ENCODE measurements around the gene PIGL.
"Not testable (repeated sequence)": the region's sequence is repeated elsewhere in the genome, so short reads cannot be mapped to it uniquely, and the experiment has no call there.

PIGL gene
- total RNA-seq: 1.9 to 9.5 (median 6.1) reads per million in 17 experiments

- DNase-seq: peak; percentile 94 to 96 (median 95)
Measured at GRCh38 chr17:16217002-16217635, at the start of gene PIGL. PIGL (plus strand) TSS chr17:16217210; CDS start chr17:16217227, 17 bp downstream.

- no peak for DNase-seq
Measured at GRCh38 chr17:16171613-16172012, 45.4 kb upstream of the PIGL start.

- no peak for DNase-seq
Measured at GRCh38 chr17:16178836-16179235, 38.2 kb upstream of the PIGL start.

GRCh38 chr17:16181581-16181980 is 35.4 kb upstream of the PIGL start:
- DNase-seq: no peak

GRCh38 chr17:16187642-16188041 is 29.4 kb upstream of the PIGL start:
- no peak for DNase-seq

GRCh38 chr17:16189791-16190348 is 27.1 kb upstream of the PIGL start:
- no peak for DNase-seq

GRCh38 chr17:16190703-16191360 is 26.2 kb upstream of the PIGL start:
- DNase-seq: no peak

GRCh38 chr17:16191604-16192003 is 25.4 kb upstream of the PIGL start:
- no peak for DNase-seq

GRCh38 chr17:16194307-16194835 is 22.6 kb upstream of the PIGL start:
- not testable (repeated sequence) for DNase-seq

- peak in 3 of 4 experiments; percentile 19 to 39 (median 28) for DNase-seq
Measured at GRCh38 chr17:16197276-16197675, 19.7 kb upstream of the PIGL start.

- peak; percentile 31 to 76 (median 66) for DNase-seq
Measured at GRCh38 chr17:16199093-16199492, 17.9 kb upstream of the PIGL start.

GRCh38 chr17:16201693-16202131 is 15.3 kb upstream of the PIGL start:
- not testable (repeated sequence) for DNase-seq

- not testable (repeated sequence) for DNase-seq
Measured at GRCh38 chr17:16202554-16203500, 14.2 kb upstream of the PIGL start.

- not testable (repeated sequence) for DNase-seq
Measured at GRCh38 chr17:16204763-16205162, 12.2 kb upstream of the PIGL start.

- DNase-seq: no peak
Measured at GRCh38 chr17:16211590-16211989, 5.4 kb upstream of the PIGL start.

GRCh38 chr17:16212793-16213192 is 4.2 kb upstream of the PIGL start:
- DNase-seq: no peak

GRCh38 chr17:16214190-16215001 is 2.6 kb upstream of the PIGL start:
- no peak for DNase-seq

GRCh38 chr17:16215002-16215272 is 2.1 kb upstream of the PIGL start:
- peak; percentile 46 to 77 (median 58) for DNase-seq

GRCh38 chr17:16215273-16215964 is 1.6 kb upstream of the PIGL start, which contains the start of gene NCOR1:
NCOR1 (minus strand) TSS chr17:16215534; CDS start chr17:16194569, 20,965 bp downstream.
- peak; percentile 93 to 97 (median 96) for DNase-seq

- peak in 2 of 4 experiments; percentile 47 to 57 for DNase-seq
Measured at GRCh38 chr17:16215965-16216316, 1.1 kb upstream of the PIGL start.
